Kidney (tissue), 14 donors: Measurements from ENCODE around the gene HOXA5. TPM values are rescaled to one million over a fixed set of nuclear protein-coding genes. Genes with fewer than 3 reads are reported as not detected.

ENCODE experiments used
- DNase-seq, 5 donors: peaks; one replicate each; pipeline ENCODE4 v3.0.0-alpha.2; 2013 to 2020
- FAIRE-seq: peaks from 2 replicates; lab custom pipeline; 2012; peaks lifted over from hg19 to GRCh38; lab: Jason Lieb, UNC
- H3K27ac ChIP-seq, 2 donors: one replicate each; pipeline ENCODE4 v1.7.0; 2013; ENCODE audit warnings: low read depth in 2 of 2, low read length in 2 of 2, inconsistent platforms in 1 of 2
- H3K27me3 ChIP-seq: one replicate; pipeline ENCODE4 v1.7.1; 2013; ENCODE audit warnings: low read length, inconsistent platforms; ENCODE audit not compliant: control insufficient read depth, insufficient read depth
- H3K36me3 ChIP-seq, 3 donors: one replicate each; pipeline versions ENCODE4 v1.7.0 to v1.7.1; 2013; ENCODE audit warnings: low read length in 3 of 3, control low read depth in 1 of 3, inconsistent platforms in 1 of 3; ENCODE audit not compliant: insufficient read depth in 3 of 3, control insufficient read depth in 2 of 3
- H3K4me1 ChIP-seq, 3 donors: one replicate each; pipeline versions ENCODE4 v1.7.0 to v1.7.1; 2013; ENCODE audit warnings: low read length in 3 of 3, inconsistent platforms in 1 of 3, low read depth in 1 of 3; ENCODE audit not compliant: control insufficient read depth in 2 of 3, insufficient read depth in 2 of 3
- H3K4me3 ChIP-seq, 3 donors: one replicate each; pipeline versions ENCODE4 v1.7.0 to v1.8.1; 2013; ENCODE audit warnings: low read length in 3 of 3, control low read depth in 1 of 3, inconsistent platforms in 1 of 3
- H3K9ac ChIP-seq, 3 donors: one replicate each; pipeline versions ENCODE4 v1.7.0 to v1.7.1; 2013; ENCODE audit warnings: low read length in 3 of 3, control low read depth in 1 of 3, inconsistent platforms in 1 of 3
- H3K9me3 ChIP-seq, 3 donors: one replicate each; pipeline versions ENCODE4 v1.7.0 to v1.7.1; 2013; ENCODE audit warnings: low read length in 3 of 3, control low read depth in 1 of 3, inconsistent platforms in 1 of 3; ENCODE audit not compliant: control insufficient read depth in 2 of 3, insufficient read depth in 1 of 3
- intact Hi-C: fragments of 100-400 bp; cut with DNase I; formaldehyde crosslinking; loops from one replicate; pipeline ENCODE4 v1.11.1; 2022
- polyA plus RNA-seq: library from polyadenylated mRNA; stranded (reverse); fragments of 350-450 nt; fragmentation: Illumina TruSeq; extraction: RNeasy Lipid Tissue Mini Kit (QIAGEN cat#74804); gene quantifications from one replicate; pipeline ENCODE4 v1.2.3, GENCODE V29; 2014; ENCODE audit warnings: low read depth, low replicate concordance; ENCODE audit not compliant: insufficient read depth
- total RNA-seq: library from RNA; stranded (reverse); fragmentation: NEBNext Ultra II Directional; extraction: Animal tissue kit (Norgen Biotek cat#: 25700); gene quantifications from one replicate; pipeline ENCODE4 v1.2.1, GENCODE V29; 2021
- TF ChIP-seq, protein P1 (sequence below): IDR thresholded peaks from 3 replicates; pipeline ENCODE4 v1.5.1; 2012; ENCODE audit warnings: mild to moderate bottlenecking, moderate library complexity, borderline replicate concordance; ENCODE audit not compliant: insufficient read depth; ENCODE audit errors: extremely low read depth
- donor health status: control.
- donor health status: control.
- donor health status: control.
- donor health status: control.
- donor health status: control.
- donor health status: DM: yes; HTN: yes; CAD: no.
- donor health status: Normal renal cell carcinoma (clear cell type).

Gene HOXA5
- total and polyA plus RNA-seq, 2 donors from 2014 or later, result 19.4 to 38.0 TPM

- peak overlapping the region; percentile 73 to 78 for H3K27ac ChIP-seq
- intact Hi-C loops, result no loop called here
- DNase-seq, result peak in 4 of 5 donors; percentile 76 to 92 (median 85)
Observed at GRCh38 chr7:27101171-27101956, 42.1 kb downstream of the HOXA5 start.

GRCh38 chr7:27100694-27101170, 42.7 kb downstream of the HOXA5 start:
- Histone ChIP-seq H3K9me3 (no peaks in the 10 kb centered on the region), H3K4me1 (peaks cover 7 to 19% (median 14%) of the 10 kb centered on the region in 3 donors), H3K27ac (peak overlapping the region; percentile 73 to 78), H3K27me3 (peaks cover 2% of the 10 kb centered on the region), H3K36me3 (no peaks in the 10 kb centered on the region), H3K4me3 (peak overlapping the region; percentile 12 to 35 (median 25)), H3K9ac (peak overlapping the region in 2 of 3 donors; percentile 46 to 47)
- peak in 3 of 5 donors; percentile 26 to 63 (median 52) for DNase-seq
- no peak for FAIRE-seq
- TF ChIP-seq, protein P1, sequence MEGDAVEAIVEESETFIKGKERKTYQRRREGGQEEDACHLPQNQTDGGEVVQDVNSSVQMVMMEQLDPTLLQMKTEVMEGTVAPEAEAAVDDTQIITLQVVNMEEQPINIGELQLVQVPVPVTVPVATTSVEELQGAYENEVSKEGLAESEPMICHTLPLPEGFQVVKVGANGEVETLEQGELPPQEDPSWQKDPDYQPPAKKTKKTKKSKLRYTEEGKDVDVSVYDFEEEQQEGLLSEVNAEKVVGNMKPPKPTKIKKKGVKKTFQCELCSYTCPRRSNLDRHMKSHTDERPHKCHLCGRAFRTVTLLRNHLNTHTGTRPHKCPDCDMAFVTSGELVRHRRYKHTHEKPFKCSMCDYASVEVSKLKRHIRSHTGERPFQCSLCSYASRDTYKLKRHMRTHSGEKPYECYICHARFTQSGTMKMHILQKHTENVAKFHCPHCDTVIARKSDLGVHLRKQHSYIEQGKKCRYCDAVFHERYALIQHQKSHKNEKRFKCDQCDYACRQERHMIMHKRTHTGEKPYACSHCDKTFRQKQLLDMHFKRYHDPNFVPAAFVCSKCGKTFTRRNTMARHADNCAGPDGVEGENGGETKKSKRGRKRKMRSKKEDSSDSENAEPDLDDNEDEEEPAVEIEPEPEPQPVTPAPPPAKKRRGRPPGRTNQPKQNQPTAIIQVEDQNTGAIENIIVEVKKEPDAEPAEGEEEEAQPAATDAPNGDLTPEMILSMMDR, result no peak
- intact Hi-C loops, result no loop called here

More at GRCh38 chr7:27101171-27101956, 42.1 kb downstream of the HOXA5 start:
- H3K4me3 ChIP-seq, result peak overlapping the region; percentile 35 to 50 (median 44)
- H3K4me1 ChIP-seq, result peaks cover 9 to 22% (median 16%) of the 10 kb centered on the region in 3 donors
- TF ChIP-seq, protein P1, result no peak
- H3K27me3 ChIP-seq, result peaks cover 2% of the 10 kb centered on the region
- no peak for FAIRE-seq
- no peaks in the 10 kb centered on the region for H3K9me3 ChIP-seq
- peak overlapping the region in 2 of 3 donors; percentile 46 to 47 for H3K9ac ChIP-seq
- no peaks in the 10 kb centered on the region for H3K36me3 ChIP-seq

DNA sequence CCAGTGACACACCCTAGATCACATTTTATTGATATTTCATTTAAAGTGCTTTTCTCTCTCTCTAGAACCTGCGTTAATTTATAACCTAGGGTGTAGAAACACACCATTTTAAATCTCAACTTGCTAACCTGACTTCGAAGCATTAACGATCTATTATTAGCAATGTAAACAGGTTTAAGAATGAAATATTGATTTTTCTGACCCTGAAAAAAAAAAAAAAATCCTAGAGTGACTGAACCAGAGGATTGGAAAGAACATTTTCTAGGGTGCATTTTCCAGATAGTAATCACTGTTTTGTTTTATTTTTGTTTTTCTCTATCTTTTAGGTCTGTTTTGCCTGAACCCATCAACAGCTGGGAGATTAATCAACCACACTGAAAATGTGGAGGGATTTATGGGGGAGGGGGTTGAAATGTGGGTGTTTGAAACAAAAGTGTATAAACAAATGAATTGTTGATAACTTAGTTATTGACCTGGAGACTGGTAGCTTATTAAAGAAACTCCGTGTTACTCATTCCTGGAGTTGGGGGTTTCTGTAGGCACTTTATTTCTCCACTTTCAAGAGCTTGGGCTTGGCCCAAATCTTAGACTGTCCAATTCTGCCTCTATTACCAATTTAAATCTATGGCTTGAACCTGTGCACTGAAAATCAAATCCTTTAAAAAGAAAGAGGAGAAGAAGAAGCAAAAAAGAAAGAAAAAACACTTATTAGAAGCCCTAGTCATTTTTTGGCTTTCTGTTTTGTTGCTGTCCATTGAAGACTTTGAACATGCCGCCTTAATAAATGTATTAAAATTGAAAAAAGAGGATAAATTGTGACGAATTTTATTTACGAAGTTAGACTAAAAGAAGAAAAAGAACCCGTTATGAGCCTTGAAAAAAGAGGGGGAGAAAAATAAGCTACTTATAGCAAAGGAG, 43.8 kb downstream of the HOXA5 start:
- peaks cover 0 to 16% (median 7%) of the 10 kb centered on the region in 3 donors for H3K4me1 ChIP-seq
- FAIRE-seq, result no peak
- H3K9ac ChIP-seq, result peak overlapping the region in 2 of 3 donors; percentile 10 to 96
- TF ChIP-seq, protein P1, result no peak
- intact Hi-C loops, result no loop called here
- H3K27me3 ChIP-seq, result peaks cover 2% of the 10 kb centered on the region
- no peaks in the 10 kb centered on the region for H3K9me3 ChIP-seq
- DNase-seq, result peak in 2 of 5 donors; percentile 49 to 54
- H3K27ac ChIP-seq, result peak overlapping the region; percentile 93 to 95
- peak overlapping the region; percentile 26 to 81 (median 61) for H3K4me3 ChIP-seq
- no peaks in the 10 kb centered on the region for H3K36me3 ChIP-seq
